ENCODE data around the gene INTU.

The INTU gene

DNA sequence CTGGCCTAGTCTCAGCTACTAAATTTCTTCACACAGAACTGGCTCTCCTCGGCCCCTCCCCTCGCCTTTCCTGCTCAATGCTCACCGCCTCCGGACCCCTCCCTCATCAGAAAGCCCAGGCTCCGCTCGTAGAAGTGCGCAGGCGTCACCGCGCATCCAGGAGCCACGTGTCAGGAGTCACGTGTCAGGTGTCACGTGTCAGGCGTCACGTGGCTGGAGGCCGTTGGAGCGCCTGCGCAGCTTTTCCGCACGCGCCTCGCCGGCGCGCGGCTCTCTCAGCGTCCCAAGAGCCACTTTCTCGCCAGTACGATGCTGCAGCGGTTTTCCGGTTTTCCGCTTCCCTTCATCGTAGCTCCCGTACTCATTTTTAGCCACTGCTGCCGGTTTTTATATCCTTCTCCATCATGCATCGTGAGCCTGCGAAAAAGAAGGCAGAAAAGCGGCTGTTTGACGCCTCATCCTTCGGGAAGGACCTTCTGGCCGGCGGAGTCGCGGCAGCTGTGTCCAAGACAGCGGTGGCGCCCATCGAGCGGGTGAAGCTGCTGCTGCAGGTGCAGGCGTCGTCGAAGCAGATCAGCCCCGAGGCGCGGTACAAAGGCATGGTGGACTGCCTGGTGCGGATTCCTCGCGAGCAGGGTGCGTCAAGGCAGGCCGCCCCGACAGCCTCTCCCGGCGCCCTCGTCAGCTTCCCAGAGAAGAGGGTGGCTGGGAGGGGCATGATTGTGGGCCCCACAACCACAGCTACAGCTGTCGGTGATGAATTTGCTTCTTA lies 97.6 kb downstream of the INTU start, which contains the start of gene SLC25A31:
SLC25A31 (plus strand) TSS at position 259 of the 772 bp plus-strand sequence; CDS start at position 405, 146 bp downstream.
- no peak for DNase-seq (ENCODE audit: extremely low spot score)
- TF ChIP-seq CTCF (IDR thresholded peaks at IDR 0.05; ENCODE audit: control extremely low read depth, extremely low read depth, low read depth, missing control alignments), result no peak
- ChIA-PET POLR2A (no interaction called here), CTCF (interaction anchor here (8.3 kb wide), 1 partner anchor 124 kb away, joined by 102 read pairs; no protein-coding TSS in a partner anchor)

DNA sequence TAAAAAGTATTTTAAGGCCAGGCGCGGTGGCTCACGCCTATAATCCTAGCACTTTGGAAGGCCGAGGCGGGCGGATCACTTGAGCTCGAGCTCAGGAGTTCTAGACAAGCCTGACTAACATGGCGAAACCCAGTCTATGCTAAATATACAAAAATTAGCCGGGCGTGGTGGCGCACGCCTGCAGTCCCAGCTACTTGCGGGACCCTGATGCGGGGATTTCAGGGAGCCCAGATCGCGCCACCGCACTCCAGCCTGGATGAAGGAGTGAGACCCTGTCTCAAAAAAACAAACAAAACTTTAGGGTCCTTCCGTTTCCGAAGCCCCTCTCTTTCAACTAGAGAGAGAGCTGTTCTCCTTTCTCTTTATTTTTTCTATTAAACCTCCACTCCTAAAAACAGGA lies 98.6 kb downstream of the INTU start:
- DNase-seq (ENCODE audit: extremely low spot score), result no peak
- TF ChIP-seq CTCF (IDR thresholded peaks at IDR 0.05; ENCODE audit: control extremely low read depth, extremely low read depth, low read depth, missing control alignments), result no peak
- POLR2A ChIA-PET, result no interaction called here
- CTCF ChIA-PET, result interaction anchor here (1.3 to 8.3 kb wide), 14 partner anchors 14 to 329 kb away, joined by 3 to 102 read pairs (median 8); partner anchors contain the start of gene LARP1B

- TF ChIP-seq CTCF (IDR thresholded peaks at IDR 0.05; ENCODE audit: control extremely low read depth, extremely low read depth, low read depth, missing control alignments), result peak; percentile 30
- CTCF ChIA-PET, result interaction anchor here (0.6 to 8.3 kb wide), 32 partner anchors 8 to 1503 kb away, joined by 3 to 102 read pairs (median 4); partner anchors contain the start of gene LARP1B
- POLR2A ChIA-PET, result no interaction called here
- peak; percentile 56 for DNase-seq (ENCODE audit: extremely low spot score)
These were observed 100.0 kb downstream of the INTU start for GRCh38 chr4:127732623-127733328.

DNA sequence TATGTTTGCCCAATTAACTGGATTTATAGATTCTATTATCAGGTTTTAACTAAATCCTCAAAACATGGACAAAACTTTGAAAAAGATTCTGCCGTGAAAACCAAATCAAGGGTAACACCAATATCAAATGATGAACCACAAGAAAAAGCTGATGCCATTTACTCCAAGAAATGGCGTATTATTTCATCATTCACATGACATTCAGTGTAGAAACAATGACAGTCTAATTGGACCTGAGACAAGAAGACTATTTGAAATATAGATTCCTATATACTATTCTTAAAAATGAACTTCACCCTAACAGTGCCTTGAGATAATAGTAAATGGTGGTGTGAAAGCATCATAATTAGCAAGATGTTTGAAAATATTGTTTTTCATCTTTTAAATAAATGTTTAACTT lies 102.2 kb downstream of the INTU start:
- TF ChIP-seq CTCF (IDR thresholded peaks at IDR 0.05; ENCODE audit: control extremely low read depth, extremely low read depth, low read depth, missing control alignments), result no peak
- POLR2A ChIA-PET, result no interaction called here
- CTCF ChIA-PET, result interaction anchor here (1.4 to 8.3 kb wide), 2 partner anchors 9 to 128 kb away, joined by 4 to 102 read pairs; no protein-coding TSS in a partner anchor
- no peak for DNase-seq (ENCODE audit: extremely low spot score)

GRCh38 chr4:127737295-127737694 lies 104.5 kb downstream of the INTU start:
- ChIA-PET POLR2A (no interaction called here), CTCF (no interaction called here)
- no peak for DNase-seq (ENCODE audit: extremely low spot score)
- no peak for TF ChIP-seq CTCF (IDR thresholded peaks at IDR 0.05; ENCODE audit: control extremely low read depth, extremely low read depth, low read depth, missing control alignments)

- ChIA-PET POLR2A (no interaction called here), CTCF (interaction anchor here (1.4 to 8.3 kb wide), 2 partner anchors 9 to 112 kb away, joined by 3 to 51 read pairs; no protein-coding TSS in a partner anchor)
- DNase-seq (ENCODE audit: extremely low spot score), result no peak
- TF ChIP-seq CTCF (IDR thresholded peaks at IDR 0.05; ENCODE audit: control extremely low read depth, extremely low read depth, low read depth, missing control alignments), result no peak
These were observed 108.5 kb downstream of the INTU start for GRCh38 chr4:127741247-127741646.
